Activated CD4-positive, alpha-beta T cell treated with anti-CD3 and anti-CD28 coated beads, Interleukin-2, amount 50 U/mL, for 1 hour (primary cell): ENCODE measurements around the gene ARHGAP44.

ENCODE experiments used
- DNase-seq: peaks from one replicate; pipeline ENCODE4 v3.0.0-alpha.2; 2020

ARHGAP44 gene

DNA sequence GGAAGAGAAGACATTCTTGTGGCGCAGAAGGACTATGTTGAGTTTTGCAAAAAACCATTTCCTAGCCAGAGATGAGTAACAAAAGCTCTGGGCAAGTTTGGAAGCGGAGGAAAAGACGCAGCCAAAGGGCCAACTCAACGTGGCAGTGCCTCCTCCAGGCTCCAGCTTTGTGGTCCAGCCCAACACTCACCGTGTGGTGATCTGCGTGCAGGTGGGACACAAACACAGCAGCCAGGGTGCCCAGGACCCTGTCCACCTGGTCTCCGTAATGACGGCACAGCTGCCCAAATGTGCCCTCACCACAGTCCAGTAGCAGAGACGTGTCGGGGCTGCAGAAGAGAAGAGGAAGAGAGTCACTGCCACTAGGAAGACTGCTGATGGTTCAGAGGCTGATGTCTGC is 207.1 kb downstream of the ARHGAP44 start:
- no peak for DNase-seq

GRCh38 chr17:12996941-12997340 is 207.6 kb downstream of the ARHGAP44 start:
- no peak for DNase-seq

DNA sequence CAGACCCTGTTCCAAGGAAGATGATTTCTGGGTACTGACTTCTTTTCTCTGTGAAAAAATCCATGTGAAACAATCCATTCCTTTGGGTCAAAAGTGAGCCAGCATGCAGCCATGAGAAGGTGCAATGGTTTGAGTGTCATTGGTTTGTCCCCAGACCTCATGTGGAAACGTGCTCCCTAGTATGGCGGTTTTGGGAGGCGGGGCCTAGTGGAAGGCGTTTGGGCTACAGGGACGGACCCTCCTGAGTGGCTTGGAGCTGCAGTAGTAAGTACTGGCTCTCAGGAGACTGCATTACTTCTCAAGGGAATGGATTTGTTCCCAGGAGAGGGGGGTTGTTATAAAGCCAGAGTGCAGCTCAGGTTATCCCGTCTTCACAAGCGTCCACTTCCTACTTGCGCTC is 209.2 kb downstream of the ARHGAP44 start:
- no peak for DNase-seq

GRCh38 chr17:12998874-12999273 is 209.6 kb downstream of the ARHGAP44 start:
- DNase-seq, result no peak

GRCh38 chr17:13000561-13000960 is 211.3 kb downstream of the ARHGAP44 start:
- DNase-seq, result no peak

DNA sequence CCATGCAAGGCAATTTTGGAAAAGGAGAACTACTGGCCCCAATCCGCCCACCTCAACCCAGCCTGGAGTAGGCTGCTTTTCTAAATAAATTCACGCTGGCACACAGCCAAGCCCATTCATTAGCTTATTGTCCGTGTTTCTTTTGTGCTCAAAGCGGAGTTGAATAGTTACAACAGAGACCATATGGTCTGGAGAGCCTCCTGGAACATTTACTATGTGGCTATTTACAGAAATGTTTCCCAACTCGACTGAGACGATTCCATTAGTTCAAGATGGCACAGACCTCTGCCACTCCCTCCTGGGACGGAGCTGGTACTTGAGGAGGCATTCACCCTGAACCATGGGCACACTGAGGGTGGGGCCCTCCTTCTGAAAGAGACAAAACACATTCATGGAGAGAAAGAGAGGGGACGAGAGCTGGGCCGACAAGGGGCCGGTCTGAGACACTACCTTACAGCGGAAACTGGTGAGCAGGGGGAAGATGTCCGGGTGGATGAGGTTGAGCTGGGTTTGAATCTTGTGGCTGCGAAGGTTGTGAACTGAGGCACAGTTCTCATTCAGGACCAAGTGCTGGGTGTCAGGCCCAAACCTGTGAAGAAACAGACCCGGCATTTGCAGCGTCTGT is 212.8 kb downstream of the ARHGAP44 start:
- no peak for DNase-seq

DNA sequence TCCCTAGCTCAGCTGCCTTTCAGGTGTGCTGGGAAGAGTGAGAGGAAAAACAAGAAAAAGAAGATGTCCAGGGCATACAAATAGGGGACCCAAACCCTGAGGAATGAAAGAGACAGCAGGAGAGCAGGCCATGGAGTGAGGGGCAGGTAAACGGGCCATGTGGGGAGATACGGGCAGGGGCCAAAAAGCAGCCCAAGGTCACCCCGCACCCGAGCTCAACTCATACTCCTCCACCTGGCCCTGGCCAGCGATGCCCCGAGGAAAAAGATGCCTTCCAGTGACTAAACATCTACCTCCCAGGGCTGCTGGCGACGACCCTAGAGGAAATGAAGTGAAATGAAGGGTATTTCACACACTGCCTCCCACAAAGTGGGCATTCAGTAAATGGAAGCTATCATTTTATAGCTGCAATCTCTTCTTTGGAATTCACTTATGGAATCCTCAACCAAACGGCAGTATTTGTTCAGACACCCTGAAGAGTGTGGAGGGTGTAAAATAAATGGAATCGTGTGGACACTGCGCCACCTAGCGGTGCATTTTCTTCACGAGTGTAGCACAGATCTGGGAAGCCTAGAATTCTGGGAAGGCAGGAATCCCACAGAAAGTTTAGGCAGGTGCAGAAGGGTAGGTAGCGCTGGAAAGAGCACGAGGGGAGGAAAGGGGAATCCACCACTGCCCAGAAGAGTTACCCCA is 213.6 kb downstream of the ARHGAP44 start:
- DNase-seq, result peak; percentile 48

GRCh38 chr17:13003454-13003851 is 214.2 kb downstream of the ARHGAP44 start:
- DNase-seq, result no peak

DNA sequence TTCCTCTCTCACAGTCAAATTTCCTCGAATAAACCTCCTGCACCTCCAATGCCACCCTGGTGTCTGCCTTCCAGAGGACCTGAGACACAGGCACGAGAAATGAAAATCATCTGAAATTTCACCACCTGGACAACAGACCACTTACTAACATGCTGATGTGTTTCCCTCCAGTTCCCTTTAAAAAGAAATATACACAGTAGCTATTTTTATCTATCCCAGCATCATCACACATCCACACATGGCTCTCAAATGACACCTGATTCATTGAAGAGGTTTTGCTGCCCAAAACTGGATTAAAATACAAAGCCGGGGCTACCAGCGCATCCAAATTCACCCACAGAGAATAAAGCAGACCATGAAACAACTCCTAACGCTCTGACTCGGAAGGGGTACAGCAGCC is 214.6 kb downstream of the ARHGAP44 start:
- no peak for DNase-seq

GRCh38 chr17:13004336-13004735 is 215.0 kb downstream of the ARHGAP44 start:
- DNase-seq, result no peak

- DNase-seq, result no peak
Observed at GRCh38 chr17:13005530-13005929, 216.2 kb downstream of the ARHGAP44 start.

GRCh38 chr17:13008461-13008860 is 219.2 kb downstream of the ARHGAP44 start:
- DNase-seq, result no peak

DNA sequence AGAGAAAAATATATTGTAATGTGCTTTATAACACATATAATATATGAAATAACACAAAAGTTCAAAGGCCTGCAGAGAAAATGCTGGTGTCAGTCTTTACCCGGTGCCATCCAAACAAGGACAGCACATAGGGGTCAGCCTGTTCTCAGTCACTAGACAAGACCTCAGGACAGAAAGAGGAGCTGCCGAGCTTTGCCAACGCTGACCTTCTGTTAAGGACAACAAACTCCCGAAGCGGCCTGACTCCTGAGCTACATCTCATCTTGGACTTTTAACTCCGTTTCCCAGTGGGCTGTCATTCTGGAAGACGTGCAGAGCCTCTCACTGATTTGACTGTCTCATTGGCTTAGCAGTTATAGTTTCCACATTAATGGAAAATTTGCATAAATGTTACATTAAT is 221.7 kb downstream of the ARHGAP44 start:
- no peak for DNase-seq

GRCh38 chr17:13014801-13015200 is 225.5 kb downstream of the ARHGAP44 start:
- no peak for DNase-seq

DNA sequence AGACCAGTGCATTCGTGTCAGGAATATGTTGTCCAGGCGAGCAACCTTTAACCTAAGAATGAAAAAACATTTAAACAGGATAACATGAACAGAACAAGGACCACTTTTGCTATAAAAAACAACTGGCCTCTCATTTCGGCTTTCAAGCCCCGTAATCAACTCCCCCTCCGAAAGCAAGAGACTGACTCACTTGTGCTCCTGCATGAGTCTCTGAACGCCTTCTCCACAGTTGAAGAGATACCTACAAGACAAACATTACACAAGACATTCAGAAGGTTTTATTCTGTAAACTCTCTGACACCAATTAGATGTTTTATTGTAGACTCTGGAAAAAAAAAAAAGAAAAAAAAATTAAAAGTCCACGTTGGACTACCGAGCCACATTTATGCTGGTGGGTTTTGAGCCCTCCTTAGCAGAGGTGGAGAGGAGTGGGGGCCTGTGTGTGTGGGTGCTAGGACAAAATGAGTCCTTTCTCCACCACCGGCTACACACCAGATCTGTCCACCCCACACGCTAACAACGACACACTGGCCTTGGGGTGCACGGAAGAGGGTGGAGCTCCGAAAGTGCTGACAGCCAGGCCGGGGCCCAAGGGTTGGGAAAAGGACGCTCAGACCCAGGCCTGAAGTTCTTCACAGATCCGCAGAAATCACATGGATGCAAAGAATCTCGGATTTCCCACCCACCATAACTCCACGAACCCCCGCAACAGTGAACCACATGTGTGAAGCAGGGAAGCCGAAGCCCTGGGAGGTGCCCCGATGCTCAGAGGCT is 227.8 kb downstream of the ARHGAP44 start:
- no peak for DNase-seq

DNA sequence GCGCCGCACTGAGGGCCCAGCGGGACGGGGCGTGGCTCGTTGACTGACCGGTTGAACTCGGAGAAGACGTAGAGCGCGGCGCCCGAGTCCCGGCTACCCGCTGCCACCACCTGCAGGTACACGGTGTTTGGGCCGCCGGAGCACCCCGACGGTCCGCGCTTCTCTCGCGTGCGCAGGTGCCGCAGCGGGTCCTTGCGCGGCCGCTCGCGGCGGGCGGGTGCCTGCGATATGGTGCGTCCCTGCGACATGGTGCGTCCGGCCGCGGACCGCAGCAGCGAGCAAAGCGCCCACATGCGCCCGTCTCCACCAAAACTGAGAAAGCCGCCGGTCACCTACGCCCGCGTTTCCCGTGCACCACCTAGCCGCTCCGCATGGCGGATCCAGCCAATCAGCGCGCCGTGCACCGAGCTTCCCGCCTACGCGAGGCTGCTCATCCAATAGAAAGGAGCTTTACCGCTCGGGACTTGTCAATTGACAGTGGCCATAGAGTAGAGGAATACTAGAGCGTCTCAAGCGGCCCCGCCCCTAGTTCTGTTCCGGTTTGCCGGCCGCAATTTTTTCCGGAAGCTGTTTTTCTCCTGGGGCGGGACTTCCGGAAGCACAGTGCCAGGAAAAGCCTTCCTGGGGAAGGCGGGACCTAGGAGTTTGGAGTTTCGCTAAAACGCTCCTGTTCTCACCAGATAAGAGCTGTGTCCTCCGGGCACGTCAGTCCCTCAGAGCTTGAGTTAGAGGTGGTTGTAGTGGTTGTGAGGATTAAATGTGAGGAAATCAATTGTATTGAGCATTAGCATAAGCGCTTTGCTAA is 228.6 kb downstream of the ARHGAP44 start, which contains the start of gene ELAC2:
Gene ELAC2 (minus strand): TSS at position 373 of the 805 bp plus-strand sequence. CDS start 80 bp downstream, at position 293.
- DNase-seq, result peak; percentile 93

DNA sequence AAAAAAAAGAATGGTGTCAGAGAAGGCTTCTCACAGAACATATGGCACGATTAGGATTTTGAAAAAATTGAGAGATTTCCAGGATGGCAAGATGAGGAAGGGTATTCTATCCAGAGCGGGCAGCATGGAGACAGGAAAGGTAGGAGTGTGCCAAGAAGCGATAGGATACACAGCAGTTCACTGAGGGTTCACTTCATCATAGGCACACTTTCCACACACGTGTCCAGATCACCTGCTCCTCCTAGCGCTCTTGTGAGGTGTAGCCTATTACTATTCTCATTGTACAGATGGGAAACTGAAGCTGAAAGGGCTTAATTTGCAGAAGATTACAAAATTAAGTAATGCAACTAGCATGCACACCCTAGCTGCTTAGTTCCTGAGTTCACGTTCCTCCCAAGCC is 234.7 kb downstream of the ARHGAP44 start:
- DNase-seq, result no peak

GRCh38 chr17:13024526-13025257 is 235.4 kb downstream of the ARHGAP44 start:
- DNase-seq, result peak; percentile 59

DNA sequence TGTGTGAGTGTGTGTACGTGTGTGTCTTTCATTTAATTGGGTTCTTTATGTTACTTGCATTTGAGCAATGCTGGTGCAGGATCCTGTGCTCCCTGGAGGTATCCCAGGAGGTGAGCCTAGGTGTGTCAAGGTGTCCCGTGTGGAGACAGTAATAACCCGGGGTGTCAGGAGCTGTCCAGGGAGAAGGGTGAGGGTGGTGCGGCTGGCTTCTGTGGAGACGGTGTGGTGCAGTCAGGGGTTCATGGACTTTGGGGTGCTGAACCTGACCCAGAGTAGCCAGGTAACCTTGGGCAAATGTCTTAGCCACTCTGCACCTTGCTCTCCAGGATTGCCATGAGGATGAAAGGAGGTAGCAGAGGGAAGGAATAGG is 235.9 kb downstream of the ARHGAP44 start:
- DNase-seq, result no peak

- DNase-seq, result no peak
Observed at GRCh38 chr17:13025687-13026086, 236.4 kb downstream of the ARHGAP44 start.

GRCh38 chr17:13027246-13027645 is 237.9 kb downstream of the ARHGAP44 start:
- no peak for DNase-seq

DNA sequence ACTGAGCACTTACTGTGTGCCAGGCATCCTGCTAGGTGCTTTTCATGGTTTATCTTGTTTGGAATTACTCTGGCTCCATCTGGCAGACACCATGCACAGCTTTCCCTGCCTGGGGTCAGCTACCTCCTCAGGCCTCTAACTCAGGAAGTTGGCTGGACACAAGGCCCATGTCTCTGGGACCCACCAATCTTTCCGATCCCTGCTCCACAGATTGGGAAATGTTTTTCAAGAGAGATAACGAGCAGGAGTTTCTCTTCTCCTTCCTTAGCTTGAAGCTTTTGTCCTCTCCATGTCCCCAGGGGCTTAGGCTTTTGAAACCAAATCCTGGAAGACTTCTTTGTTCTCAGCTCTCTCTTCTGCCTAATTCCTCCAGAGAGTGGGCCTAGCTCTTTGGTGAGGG is 240.0 kb downstream of the ARHGAP44 start:
- no peak for DNase-seq
